HL-60 (cell line): ENCODE measurements around the gene APH1B.
A peak's percentile ranks its signal among the peaks of the same experiment; 100 is the strongest.

Experiments
- DNase-seq, 2 experiments: peaks; one replicate each; pipeline ENCODE4 v3.0.0-alpha.2; 2010 to 2020; ENCODE audit warnings: low read depth in 1 of 2, low spot score in 1 of 2
- H3K27ac ChIP-seq: fragments of 250-450 bp; sonication (Bioruptor Pico); replicated peaks from 2 replicates; pipeline ENCODE4 v1.5.1; 2020; ENCODE audit warnings: mild to moderate bottlenecking, moderate library complexity
- H3K27me3 ChIP-seq: fragments of 250-450 bp; sonication (Bioruptor Pico); 2 replicates; pipeline ENCODE4 v1.5.1; 2021; ENCODE audit warnings: mild to moderate bottlenecking, moderate library complexity; ENCODE audit not compliant: insufficient read depth, poor library complexity, severe bottlenecking
- H3K4me3 ChIP-seq: replicated peaks from 2 replicates; pipeline ENCODE4 v1.5.1; 2011; ENCODE audit warnings: mild to moderate bottlenecking, control low read depth, low read length; ENCODE audit not compliant: insufficient read depth
- GABPA ChIP-seq: IDR thresholded peaks from 2 replicates; pipeline ENCODE4 v1.6.1; 2012; ENCODE audit warnings: low read depth
- POLR2AphosphoS5 ChIP-seq: IDR thresholded peaks from 2 replicates; pipeline ENCODE4 v1.6.1; 2012; ENCODE audit warnings: low read depth
- SPI1 ChIP-seq: IDR thresholded peaks from 2 replicates; pipeline ENCODE4 v1.6.1; 2012; ENCODE audit warnings: low read depth, mild to moderate bottlenecking, borderline replicate concordance
- TF ChIP-seq, protein P1 (sequence below): IDR thresholded peaks from 2 replicates; pipeline ENCODE4 v1.6.1; 2012; ENCODE audit warnings: low read depth; ENCODE audit not compliant: insufficient replicate concordance
- TF ChIP-seq, protein P2 (sequence below): IDR thresholded peaks from one replicate; pipeline ENCODE4 v1.5.1; 2011; ENCODE audit warnings: low read length, control low read depth, inconsistent platforms; ENCODE audit not compliant: insufficient read depth

The APH1B gene

DNA sequence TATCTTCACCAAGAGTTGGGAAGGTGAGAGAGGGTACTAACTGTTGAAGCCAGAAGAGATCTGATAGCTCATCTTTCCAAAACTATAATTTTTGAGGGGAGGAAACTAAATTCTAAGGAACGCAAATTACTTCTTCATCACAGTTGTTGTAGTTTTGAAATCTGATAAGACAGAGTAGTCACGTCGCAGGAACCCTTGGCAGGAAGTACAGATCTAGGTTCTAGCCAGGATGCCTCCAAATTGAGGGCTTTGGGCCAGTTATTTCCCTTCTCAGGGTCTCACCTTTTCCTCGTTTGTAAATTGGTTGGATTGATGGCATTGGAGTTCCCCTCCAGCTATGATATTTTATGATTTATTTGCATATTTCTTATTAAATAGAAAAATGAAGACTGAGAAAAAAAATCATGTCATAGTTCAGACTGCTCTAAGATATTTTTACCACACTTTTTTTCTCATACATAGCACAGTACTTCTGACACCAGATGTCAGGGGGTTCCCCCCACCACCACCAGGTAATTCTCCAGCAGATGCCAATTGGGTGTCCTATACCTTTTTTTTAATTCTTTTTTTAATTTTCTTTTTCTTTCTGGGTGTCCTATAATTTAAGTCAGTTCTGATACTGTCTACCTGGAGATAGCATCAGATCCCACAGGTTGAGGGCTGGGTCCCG lies 32.3 kb upstream of the APH1B start:
- DNase-seq = no peak
- Histone ChIP-seq H3K27me3 (no peaks in the 10 kb centered on the region), H3K4me3 (no peak overlapping the region), H3K27ac (no peak overlapping the region)
- TF ChIP-seq GABPA (no peak), SPI1 (no peak), POLR2AphosphoS5 (no peak)
- TF ChIP-seq, protein P1, sequence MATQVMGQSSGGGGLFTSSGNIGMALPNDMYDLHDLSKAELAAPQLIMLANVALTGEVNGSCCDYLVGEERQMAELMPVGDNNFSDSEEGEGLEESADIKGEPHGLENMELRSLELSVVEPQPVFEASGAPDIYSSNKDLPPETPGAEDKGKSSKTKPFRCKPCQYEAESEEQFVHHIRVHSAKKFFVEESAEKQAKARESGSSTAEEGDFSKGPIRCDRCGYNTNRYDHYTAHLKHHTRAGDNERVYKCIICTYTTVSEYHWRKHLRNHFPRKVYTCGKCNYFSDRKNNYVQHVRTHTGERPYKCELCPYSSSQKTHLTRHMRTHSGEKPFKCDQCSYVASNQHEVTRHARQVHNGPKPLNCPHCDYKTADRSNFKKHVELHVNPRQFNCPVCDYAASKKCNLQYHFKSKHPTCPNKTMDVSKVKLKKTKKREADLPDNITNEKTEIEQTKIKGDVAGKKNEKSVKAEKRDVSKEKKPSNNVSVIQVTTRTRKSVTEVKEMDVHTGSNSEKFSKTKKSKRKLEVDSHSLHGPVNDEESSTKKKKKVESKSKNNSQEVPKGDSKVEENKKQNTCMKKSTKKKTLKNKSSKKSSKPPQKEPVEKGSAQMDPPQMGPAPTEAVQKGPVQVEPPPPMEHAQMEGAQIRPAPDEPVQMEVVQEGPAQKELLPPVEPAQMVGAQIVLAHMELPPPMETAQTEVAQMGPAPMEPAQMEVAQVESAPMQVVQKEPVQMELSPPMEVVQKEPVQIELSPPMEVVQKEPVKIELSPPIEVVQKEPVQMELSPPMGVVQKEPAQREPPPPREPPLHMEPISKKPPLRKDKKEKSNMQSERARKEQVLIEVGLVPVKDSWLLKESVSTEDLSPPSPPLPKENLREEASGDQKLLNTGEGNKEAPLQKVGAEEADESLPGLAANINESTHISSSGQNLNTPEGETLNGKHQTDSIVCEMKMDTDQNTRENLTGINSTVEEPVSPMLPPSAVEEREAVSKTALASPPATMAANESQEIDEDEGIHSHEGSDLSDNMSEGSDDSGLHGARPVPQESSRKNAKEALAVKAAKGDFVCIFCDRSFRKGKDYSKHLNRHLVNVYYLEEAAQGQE = no peak
- TF ChIP-seq, protein P2, sequence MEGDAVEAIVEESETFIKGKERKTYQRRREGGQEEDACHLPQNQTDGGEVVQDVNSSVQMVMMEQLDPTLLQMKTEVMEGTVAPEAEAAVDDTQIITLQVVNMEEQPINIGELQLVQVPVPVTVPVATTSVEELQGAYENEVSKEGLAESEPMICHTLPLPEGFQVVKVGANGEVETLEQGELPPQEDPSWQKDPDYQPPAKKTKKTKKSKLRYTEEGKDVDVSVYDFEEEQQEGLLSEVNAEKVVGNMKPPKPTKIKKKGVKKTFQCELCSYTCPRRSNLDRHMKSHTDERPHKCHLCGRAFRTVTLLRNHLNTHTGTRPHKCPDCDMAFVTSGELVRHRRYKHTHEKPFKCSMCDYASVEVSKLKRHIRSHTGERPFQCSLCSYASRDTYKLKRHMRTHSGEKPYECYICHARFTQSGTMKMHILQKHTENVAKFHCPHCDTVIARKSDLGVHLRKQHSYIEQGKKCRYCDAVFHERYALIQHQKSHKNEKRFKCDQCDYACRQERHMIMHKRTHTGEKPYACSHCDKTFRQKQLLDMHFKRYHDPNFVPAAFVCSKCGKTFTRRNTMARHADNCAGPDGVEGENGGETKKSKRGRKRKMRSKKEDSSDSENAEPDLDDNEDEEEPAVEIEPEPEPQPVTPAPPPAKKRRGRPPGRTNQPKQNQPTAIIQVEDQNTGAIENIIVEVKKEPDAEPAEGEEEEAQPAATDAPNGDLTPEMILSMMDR = no peak

DNA sequence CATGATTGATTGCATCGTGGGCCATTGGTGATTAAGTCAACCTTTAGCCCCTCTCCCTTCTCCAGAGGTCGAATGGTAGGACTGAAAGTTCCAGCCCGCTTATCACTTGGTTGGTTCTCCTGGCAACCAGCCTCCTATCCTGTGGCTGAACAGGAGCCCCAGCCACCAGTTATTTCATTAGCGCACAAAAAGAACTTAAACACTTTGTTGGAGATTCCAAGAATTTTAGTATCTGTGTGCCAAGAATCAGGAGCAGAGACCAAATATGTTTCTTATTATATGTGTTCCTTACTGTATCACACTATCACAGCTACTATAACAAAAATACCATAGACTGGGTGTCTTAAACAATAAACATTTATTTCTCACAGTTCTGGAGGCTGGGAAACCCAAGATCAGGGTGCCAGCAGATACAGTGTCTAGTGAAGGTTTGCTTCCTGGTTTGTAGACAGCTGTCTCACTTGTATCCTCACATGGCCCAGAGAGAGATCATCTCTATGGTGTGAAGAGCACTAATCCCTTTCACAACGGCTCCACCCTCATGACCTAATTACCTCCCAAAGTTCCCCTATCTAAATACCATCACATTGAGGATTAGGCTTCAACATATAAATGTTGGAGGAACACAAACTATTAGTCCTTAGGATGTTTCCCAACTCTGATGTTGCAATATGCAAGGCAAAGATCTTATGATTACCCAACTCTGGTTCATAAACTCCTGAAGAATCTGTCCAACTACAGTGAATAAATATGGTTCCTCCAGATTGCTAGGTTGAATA lies 30.5 kb upstream of the APH1B start:
- Histone ChIP-seq H3K27ac (peak overlapping the region; percentile 21; the same call in 1 of the 2 replicates), H3K4me3 (no peak overlapping the region), H3K27me3 (no peaks in the 10 kb centered on the region)
- TF ChIP-seq SPI1 = peak; percentile 6; the same call in 1 of the 2 replicates
- TF ChIP-seq POLR2AphosphoS5 = no peak
- no peak for TF ChIP-seq GABPA
- TF ChIP-seq, protein P2 = no peak
- TF ChIP-seq, protein P1 = peak; percentile 18
- peak; percentile 87 to 95 for DNase-seq

DNA sequence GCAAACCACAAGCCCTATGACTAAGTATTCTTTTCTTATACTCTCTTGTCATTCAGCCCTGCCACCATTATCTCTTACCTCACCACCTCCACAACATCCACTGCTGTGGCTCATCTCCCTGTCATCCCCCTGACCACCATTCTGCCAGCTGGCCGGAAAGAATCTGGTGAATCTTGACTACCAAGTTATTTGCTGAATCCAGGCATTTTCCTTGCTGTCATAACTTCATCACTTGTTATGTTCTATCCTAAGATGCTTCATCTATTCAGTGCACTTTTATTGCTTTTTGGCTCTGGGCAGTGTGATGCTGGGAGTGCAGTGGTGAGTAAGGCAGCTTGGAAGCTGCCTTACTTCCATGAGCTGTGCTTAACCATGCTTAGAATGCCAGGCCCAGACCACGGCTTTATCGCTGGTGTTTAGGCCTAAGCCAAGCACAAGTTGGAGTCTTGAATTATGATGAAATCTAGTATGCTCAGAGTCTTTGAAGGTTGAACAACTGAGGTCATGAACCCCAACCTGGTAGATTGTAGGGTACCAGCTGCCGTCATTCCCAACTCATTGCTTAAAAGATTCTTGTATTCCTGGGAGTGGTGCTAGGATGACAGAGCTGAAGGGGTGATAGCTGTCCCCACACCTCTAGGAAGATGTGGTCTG lies 27.0 kb upstream of the APH1B start:
- Histone ChIP-seq H3K4me3 (no peak overlapping the region), H3K27ac (no peak overlapping the region), H3K27me3 (no peaks in the 10 kb centered on the region)
- TF ChIP-seq, protein P2 = no peak
- TF ChIP-seq, protein P1 = no peak
- no peak for TF ChIP-seq POLR2AphosphoS5
- no peak for TF ChIP-seq SPI1
- TF ChIP-seq GABPA = no peak
- DNase-seq = no peak
